HG02588 (cell line): ENCODE results near the gene TM4SF1.
"Not testable (repeated sequence)": the region's sequence is repeated elsewhere in the genome, so short reads cannot be mapped to it uniquely, and the experiment has no call there.

Source experiments
- ATAC-seq: cut with Tn5 transposase; IDR thresholded peaks from one replicate; pipeline ENCODE4 v1.9.1; 2021; ENCODE audit warnings: mild to moderate bottlenecking, moderate library complexity; ENCODE audit not compliant: unreplicated experiment

The TM4SF1 gene

GRCh38 chr3:149352556-149352955 is 24.9 kb downstream of the TM4SF1 start:
- peak; percentile 89 for ATAC-seq

- no peak for ATAC-seq
These were observed 33.5 kb downstream of the TM4SF1 start for GRCh38 chr3:149343951-149344350.

GRCh38 chr3:149342413-149343380 is 34.8 kb downstream of the TM4SF1 start:
- ATAC-seq, result no peak

GRCh38 chr3:149340310-149340933 is 37.0 kb downstream of the TM4SF1 start:
- no peak for ATAC-seq

GRCh38 chr3:149339931-149340309 is 37.5 kb downstream of the TM4SF1 start:
- ATAC-seq, result no peak

GRCh38 chr3:149337486-149337885 is 40.0 kb downstream of the TM4SF1 start:
- ATAC-seq, result not testable (repeated sequence)

GRCh38 chr3:149336925-149337324 is 40.5 kb downstream of the TM4SF1 start:
- ATAC-seq, result no peak

- ATAC-seq, result no peak
These were observed 44.1 kb downstream of the TM4SF1 start, which contains the start of gene TM4SF18 for GRCh38 chr3:149333176-149333859. Gene TM4SF18 (minus strand): TSS chr3:149333636. CDS start chr3:149333382, 254 bp downstream.

- ATAC-seq, result no peak
These were observed 44.7 kb downstream of the TM4SF1 start for GRCh38 chr3:149332771-149333170.

- ATAC-seq, result no peak
These were observed 45.2 kb downstream of the TM4SF1 start for GRCh38 chr3:149332227-149332765.

GRCh38 chr3:149331396-149331795 is 46.1 kb downstream of the TM4SF1 start:
- ATAC-seq, result no peak

GRCh38 chr3:149330609-149331331 is 46.7 kb downstream of the TM4SF1 start:
- no peak for ATAC-seq

- ATAC-seq, result no peak
These were observed 50.3 kb downstream of the TM4SF1 start for GRCh38 chr3:149327156-149327555.

- no peak for ATAC-seq
These were observed 51.9 kb downstream of the TM4SF1 start for GRCh38 chr3:149325581-149325980.

- no peak for ATAC-seq
These were observed 53.1 kb downstream of the TM4SF1 start for GRCh38 chr3:149324332-149324731.

- no peak for ATAC-seq
These were observed 55.8 kb downstream of the TM4SF1 start for GRCh38 chr3:149321640-149322039.

- no peak for ATAC-seq
These were observed 56.3 kb downstream of the TM4SF1 start for GRCh38 chr3:149321136-149321535.

- no peak for ATAC-seq
These were observed 57.7 kb downstream of the TM4SF1 start for GRCh38 chr3:149319750-149320149.
